NCI-H510A (cell line): Measurements from ENCODE around the gene LPAR3.

Experiments used
- DNase-seq: peaks from one replicate; lab custom pipeline; 2025; lab: John Stamatoyannopoulos, UW

Gene LPAR3

GRCh38 chr1:84827976-84828375 is 65.0 kb downstream of the LPAR3 start:
- no peak for DNase-seq

DNA sequence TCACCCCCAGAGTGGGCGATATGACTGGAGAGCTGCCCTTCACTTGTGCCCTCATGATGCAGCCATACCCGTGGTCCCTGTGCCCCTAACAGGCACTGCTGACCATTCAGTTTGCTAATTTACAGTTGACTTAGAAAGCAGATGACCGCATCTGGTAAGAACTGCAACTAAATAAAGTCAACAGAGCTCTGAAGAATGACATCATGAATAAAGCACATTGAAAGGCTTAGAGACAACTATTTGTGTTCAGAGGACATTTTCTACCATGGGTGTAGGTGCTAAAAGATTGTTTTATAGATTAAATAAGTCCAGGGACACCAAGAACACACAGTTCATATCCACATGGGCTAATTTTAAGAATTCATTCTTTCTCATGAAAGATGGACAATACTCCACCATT is 65.5 kb downstream of the LPAR3 start:
- no peak for DNase-seq

DNA sequence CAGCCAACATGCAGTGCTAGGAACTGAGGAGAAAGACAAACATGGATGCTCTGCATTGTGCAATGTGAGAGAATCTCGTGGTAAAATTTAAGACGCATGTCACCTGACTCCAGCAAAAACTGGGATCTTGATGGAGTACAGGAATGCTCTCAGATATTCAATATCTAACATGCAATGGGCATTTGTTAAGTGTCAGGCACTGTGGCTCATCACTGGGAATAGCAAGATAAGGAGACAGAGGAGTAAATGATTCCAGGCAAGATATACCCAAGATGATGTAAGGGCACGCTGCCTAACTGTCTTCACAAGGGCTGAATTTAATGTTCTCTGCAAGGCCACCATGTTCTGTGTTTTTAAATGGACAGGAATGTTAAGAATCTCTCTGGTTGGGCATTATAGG is 67.8 kb downstream of the LPAR3 start:
- DNase-seq: no peak

DNA sequence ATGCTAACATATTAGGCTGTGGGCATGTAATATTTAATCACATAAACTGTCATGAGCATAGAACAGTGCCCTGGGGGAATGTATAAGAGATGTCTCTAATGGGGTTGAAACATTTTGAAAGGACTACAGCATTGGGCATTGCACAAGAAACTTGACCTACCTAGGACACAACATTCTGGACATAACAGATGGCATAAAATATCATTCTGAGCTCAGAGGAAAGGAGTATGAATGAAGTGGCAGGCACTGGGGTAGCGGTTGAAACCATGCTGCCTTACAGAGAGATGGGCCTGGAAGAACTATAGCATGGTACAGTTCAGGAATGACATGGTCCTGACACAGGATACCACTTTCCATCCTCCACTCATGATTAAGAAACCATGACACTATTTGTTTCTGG is 69.0 kb downstream of the LPAR3 start:
- DNase-seq: no peak

DNA sequence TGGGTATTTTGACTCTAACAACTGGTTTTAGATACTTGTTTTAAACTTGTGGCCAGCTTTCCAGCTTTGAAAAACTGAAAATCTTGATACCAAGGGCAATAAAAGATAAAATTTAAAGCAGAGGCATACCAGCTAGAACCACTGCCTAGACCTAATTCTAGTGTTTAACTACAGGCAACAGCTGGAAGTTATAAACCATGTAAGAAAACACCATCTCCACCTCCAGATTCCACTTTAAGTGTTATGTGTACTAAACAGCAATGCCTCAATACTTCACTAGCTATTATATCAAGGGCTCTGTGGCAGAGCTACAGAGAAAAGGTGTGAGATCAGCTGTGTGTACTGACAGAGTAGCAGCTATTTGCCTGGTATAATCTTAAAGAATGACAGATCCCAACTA is 69.5 kb downstream of the LPAR3 start:
- no peak for DNase-seq

DNA sequence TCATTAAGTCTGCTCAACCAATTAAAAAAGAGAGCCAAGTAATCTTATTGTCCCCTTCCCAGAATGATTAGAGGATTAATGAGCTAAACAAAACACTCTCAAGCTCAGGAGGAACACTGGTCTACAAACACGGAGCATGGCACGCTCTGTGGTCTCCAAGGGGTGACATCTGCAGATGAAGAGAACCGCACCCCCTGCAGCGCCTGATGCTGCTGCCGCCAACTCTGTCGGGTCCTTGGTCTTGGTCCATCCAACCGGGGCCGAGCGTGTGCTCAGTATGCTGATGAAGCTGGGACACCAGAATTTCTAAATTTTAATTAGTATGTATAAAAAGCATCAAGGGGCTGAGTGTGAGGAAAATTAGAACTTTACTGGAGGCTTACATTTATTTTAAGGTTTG is 82.7 kb downstream of the LPAR3 start:
- DNase-seq: no peak

DNA sequence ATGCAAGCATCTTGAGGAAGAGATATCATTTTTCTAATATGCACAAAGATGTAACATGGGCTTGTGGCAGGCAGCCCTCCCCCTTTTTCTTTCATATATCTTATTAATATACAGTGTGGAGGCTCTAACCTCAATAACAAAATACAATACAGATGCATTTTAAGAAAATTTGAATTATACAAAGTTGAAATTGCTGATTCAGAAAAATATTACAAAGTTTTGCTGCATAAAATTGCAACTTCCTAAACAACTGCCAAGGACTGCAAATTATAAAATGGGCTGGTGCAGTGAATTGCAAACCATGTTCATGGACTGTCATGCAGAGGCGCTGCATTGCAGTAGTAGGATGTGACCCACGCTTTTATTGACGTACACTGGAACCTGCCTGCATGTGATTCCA is 84.0 kb downstream of the LPAR3 start:
- DNase-seq: no peak

GRCh38 chr1:84803604-84804003 is 89.4 kb downstream of the LPAR3 start:
- DNase-seq: no peak

DNA sequence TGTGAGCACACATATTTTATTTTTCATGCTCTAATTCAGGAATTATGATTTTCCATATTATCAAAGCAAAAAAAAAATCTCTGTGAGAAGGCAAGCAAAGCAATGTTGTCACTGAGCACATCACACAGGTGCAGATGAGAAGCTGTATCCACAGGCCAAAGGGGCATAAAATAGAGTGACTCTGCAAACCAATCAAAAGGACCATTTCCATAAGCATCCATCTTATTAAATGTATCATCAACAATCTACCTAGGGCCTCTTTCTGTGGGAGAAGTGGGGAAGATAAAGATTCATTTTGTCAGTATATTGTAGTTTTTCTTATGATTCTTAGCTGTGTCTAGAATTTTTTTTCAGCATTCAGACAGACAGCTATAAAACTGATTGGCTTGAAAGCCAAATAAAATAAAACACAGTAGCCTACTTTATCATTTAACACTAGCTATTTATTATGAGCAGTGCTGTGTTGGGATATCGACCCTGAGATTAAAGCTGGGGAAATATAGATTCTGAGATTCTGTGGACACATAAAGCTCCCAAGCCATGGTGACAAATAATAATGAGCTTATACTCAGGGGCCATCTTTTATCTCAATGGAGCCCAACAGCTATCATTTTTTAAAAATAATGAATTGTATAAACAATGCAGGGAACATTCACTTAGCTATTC is 90.3 kb downstream of the LPAR3 start:
- no peak for DNase-seq

GRCh38 chr1:84800090-84801073 is 92.6 kb downstream of the LPAR3 start:
- DNase-seq: no peak

- no peak for DNase-seq
Observed at GRCh38 chr1:84797603-84798002, 95.4 kb downstream of the LPAR3 start.

- DNase-seq: no peak
Observed at GRCh38 chr1:84795966-84796600, 96.9 kb downstream of the LPAR3 start.

DNA sequence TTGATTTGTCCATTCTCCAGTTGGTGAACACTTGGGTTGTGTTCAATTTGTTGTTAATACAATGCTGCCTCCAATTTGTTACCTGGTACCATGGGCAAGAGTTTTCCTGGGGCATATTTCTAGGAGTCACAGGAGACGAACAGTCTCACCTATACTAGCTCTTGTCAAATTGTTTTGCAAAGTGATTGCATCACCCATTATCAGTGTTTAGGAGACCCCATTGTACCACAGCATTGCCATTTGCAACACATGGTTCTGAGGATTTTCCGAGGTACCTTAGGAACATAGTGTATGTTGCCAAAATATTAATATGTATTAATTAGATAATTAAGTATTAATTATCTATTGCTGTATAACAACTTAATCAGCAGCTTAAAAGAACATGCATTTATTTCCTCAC is 97.8 kb downstream of the LPAR3 start:
- no peak for DNase-seq

GRCh38 chr1:84792421-84792820 is 100.6 kb downstream of the LPAR3 start:
- DNase-seq: no peak

DNA sequence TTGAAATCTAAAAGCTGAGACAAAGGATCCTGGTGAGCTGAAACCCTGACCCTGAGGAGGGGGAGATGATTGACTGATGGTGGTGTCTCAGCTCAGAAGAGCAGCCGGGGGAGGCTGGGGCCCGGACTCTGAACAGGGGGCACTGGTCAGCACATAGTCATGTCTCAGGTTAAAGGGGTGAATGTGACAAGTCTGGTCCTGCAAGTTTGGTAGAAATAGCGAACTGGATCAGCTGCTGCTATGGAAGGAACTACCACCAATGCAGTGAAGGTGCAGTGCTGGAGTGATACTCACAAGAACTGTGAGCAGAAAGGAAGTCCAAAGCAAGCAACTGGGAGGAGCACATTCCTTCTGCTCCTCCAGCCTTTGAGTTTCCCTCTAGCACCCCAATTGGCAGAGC is 104.0 kb downstream of the LPAR3 start:
- DNase-seq: no peak

DNA sequence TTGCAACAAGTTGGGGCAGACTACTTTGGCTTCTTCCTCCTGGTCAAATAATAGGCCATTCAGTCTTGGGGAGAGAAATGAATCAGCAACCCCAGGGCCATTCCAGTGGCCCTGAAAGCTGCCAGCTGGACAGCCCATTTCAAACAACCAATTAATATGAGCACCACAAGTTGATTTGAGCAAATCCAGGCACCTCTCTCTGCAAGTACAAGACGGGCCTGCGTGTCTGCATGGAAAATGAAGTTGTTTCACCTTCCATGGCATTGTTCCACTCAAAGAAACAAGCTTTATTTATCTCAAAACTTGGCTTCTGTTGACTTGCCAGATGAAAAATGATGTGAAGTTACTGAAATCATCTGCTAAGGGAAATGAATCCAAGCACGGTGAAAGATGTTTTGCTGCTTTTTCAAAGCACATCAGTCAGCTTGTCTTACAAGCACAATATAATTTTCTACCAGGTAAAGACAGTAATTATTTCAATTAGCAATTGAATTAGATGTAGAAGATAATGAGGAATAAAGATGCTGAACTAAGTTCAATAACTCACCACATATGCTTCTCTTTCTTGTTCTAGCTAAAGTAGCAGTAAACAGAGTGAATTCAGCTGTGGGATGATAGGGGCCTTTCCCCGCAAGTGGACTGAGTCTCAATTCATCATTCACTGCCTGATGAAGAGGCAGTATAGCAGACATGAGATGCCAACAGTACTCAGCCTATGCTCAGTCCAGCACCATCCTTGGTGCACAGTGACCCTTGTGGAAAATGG is 107.6 kb downstream of the LPAR3 start:
- no peak for DNase-seq

- no peak for DNase-seq
Observed at GRCh38 chr1:84782881-84783280, 110.1 kb downstream of the LPAR3 start.

GRCh38 chr1:84781946-84782771 is 110.8 kb downstream of the LPAR3 start:
- DNase-seq: no peak

DNA sequence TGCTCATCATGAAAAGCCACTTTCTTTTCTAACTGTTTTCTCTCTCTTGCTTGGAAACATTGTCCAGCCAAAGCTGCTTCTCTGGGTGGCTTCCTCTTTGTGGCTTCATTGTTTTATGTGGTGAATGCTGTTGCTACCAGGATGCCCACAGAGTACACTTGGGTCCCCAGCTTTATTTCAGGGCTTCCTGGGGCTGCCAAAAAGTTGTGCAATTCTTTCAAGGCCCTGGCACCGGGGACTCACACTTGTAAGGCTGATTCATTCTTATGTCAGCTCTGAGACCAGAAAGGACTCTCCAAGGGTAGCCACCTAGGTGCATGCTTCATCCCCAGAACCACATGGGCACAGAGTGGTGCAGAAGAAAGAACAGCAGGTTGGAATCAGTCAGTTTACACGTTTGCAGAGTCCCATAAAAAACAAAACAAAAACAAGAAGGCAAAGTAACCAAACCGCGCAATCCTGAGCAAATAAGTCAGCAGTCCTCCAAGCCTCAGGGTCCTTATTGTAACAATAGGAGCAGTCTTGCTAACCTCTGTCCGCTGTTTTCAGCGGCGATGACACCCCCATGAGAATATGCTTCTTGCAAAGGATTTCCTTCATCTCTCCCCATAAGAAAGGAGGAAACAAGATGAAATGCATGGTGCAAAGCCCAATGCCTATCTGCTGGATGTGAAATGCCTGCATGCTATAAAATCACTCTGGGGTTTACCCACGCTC is 112.8 kb downstream of the LPAR3 start:
- DNase-seq: no peak

- DNase-seq: no peak
Observed at GRCh38 chr1:84776639-84777038, 116.4 kb downstream of the LPAR3 start.

GRCh38 chr1:84775535-84775920 is 117.5 kb downstream of the LPAR3 start:
- no peak for DNase-seq
